ENCODE results near the gene EHBP1.
"Not testable (repeated sequence)": the region's sequence is repeated elsewhere in the genome, so short reads cannot be mapped to it uniquely, and the experiment has no call there.

EHBP1 gene

DNA sequence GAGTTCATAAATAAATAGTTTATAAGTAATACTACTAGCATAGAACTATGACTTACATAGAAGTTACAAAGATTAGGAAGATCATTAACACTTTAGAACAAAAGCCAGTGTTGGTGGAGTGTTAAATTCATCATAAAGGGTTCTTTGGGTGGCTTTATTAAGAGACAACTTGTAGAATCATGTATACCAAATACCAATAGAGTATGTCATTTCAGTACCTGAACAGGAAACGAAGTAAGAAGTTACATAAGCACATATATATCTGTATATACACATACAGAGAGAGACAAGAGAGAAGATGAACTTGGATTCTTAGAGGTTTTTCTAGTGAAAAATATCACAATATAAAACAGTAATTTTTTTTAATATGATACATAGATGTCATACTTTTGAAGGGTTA, 262.7 kb downstream of the EHBP1 start:
- DNase-seq = no peak

DNA sequence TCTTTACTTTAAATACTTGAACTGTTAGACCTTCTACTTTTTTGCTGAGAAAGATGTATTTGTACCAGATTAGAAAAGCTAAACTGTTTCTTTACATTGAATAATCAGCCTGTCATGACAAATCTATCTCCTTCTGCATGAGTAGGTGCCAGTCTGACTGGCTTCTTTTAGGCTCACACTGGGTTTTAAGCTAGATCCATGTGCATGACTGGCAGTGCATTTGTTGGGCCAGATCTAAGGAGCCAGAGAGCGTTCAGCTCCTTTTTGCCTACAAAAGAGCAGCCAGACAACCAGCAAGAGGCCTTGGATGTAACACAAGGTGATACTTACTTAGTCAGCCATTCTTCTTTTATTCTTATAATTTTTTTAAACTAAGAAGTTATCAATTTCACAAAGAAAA, 263.2 kb downstream of the EHBP1 start:
- DNase-seq = no peak

DNA sequence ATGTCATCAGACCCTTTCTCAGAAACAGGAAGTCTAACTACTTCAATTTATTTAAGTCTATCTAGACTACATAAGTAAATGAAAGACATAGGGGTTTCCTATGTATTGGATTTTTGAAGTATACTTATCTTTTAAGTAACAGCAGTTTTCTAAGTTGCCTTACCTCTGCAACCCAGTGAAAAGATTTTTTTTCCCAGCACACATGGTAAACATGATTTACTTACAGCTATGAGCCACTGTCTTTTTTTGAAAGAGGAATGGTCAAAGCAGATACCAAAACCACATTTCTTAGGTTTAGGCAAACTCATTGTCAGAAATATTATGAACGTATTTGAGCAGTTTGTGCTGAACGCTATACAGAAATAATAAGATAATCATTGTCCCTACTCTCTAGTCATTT, 266.4 kb downstream of the EHBP1 start:
- DNase-seq = no peak

GRCh38 chr2:62972601-62973000, 267.1 kb downstream of the EHBP1 start:
- DNase-seq = no peak

GRCh38 chr2:62974999-62975398, 269.5 kb downstream of the EHBP1 start:
- no peak for DNase-seq

DNA sequence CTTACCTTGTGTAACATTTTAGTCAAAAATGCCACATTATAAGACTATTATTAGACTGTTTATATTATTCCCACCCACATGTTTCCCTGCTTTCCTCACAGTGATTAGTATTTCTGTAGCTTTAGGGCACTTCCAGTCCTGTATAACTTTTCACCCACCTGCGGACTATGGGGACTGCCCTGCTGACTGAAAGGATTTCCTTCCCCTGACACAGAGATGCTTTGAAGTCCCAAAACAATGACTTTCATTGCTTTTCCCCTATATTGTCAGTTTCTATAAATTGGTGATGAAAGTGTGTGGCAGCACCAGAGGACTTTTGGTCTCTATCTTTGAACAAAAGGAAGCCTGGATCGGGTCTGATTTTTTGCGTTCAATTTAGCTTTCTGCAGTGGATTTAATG, 286.1 kb downstream of the EHBP1 start:
- DNase-seq = no peak

DNA sequence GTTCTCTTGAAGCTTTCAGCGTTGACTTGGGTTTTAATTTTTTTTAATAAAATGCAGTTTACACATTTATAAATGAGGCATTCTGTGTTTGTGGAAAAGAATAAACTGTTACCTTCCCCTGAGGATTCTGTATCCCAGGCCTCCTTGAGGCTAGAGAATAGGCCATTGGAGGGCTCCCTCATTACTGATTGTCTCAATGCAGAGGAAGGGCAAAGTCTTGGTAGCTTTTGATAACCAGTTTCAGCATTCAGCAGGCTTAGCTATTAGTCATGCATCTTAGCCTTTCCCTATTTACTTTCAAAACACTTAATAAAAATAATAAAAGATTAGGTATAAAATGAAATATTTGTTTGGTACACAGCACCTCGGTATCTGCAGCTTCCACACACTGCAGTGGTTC, 287.0 kb downstream of the EHBP1 start:
- DNase-seq = no peak

DNA sequence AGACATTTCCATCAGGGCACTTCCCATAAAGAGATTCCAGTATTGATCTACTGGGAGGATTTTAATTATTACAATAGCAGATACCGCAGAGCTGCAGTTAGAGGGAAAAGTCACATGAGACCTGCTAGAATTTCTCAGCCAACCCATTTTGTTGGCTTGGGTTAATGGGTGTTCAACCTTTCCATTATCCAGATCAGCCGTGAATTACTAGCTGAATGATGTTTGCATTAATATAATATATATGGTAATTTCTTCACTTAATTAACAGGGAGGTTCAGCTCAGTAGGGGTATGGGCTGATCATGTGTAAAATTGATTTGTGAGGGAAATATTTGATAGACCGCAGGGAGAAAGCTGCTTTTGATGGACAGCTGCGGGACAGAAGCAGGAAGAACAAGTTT, 288.7 kb downstream of the EHBP1 start:
- no peak for DNase-seq

DNA sequence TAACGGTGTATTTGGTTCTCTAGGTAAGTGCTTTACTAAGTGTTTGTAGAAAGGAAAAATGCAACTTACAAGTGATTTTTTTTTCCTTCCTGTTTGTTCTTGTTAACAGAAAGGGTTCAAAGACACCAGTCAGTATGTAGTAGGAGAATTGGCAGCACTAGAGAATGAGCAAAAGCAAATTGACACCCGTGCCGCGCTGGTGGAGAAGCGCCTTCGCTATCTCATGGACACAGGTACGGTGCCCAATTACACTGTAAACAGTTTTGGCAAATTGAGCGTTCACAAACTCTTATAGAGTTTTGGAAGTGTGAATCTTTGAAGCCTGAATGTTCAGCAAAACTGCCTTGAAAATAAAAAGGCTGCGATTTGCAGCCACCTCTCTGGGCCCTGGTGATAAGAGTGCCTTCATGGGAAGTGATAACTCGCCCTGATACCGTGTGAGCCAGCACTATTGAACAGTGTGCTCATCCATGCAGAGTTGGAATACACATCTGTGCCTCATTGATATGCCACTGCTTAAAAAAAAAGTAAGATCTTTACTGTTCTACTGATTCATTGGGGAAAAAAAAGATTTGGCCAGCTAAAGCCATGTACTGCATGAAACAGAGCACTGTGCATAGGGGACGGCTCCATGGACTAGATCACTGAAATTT, 291.1 kb downstream of the EHBP1 start:
- DNase-seq = no peak

DNA sequence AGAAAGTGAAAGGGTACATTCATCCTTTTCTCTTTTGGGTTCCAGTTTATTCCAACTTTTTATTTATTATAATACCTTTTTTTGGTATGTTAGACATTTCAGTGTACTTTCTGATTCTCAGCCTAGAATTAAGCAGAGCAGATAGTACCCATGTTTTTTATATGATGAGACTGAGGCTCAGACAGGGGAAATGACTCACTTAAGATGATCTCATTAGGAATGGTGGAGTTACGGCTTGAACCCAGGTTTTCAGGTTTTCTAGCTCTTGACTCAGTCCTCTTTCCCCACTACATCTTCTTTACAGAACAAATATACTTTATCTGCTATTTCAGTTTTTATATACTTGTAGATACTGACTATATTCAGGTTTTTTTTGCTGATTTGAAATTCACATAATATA, 293.4 kb downstream of the EHBP1 start:
- DNase-seq = no peak

DNA sequence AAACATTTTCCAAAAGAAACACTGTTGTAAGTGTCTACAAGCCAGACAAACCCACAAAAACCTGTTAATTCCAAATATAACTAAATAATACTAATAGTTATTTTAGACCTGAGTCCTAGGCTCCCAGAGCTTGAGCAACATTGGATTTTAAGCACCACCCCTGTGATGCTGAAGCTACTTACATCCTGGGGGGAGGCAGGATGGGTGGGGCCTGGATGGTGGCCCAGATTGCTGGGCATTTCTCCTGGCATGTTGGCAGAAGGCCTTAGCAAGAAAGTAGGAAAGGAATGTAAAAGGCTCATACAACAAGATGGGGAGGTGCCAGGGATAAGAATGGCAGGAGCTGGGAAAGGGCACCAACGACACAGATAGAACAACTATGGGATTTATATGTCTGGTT, 294.4 kb downstream of the EHBP1 start:
- no peak for DNase-seq

GRCh38 chr2:63000801-63001200, 295.3 kb downstream of the EHBP1 start:
- DNase-seq = no peak

GRCh38 chr2:63001576-63001975, 296.1 kb downstream of the EHBP1 start:
- DNase-seq = no peak

- no peak for DNase-seq
These were observed 297.8 kb downstream of the EHBP1 start for GRCh38 chr2:63003351-63003750.

DNA sequence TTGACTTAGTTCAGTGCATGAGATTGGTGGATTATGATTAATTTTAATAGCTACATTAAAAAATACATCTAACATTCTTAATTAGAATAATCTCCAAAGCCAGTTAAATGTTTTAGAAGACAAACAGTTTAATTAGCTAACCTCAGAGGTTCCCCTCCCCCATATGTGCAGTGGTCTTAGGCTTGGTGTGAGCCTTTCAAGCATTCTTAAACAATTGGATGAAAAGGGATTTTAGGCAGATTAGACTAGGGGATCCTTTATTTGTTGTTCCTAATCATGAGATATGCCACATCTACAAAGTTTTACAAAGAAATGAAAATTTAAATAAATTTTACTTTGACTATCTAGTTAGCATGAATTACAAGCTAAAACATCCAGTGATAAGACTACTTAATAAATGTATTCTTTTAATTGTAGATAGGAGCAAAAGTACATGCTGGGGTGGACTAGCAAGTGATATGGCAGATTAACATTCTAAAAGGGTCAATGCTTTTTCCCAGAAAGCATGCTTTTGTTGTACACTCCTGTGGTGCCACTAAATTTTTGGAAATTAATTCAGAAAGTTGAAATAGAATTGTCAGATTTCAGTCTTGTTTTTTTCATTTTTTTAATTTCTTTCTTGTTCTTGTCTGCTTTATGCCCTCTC, 302.4 kb downstream of the EHBP1 start:
- no peak for DNase-seq

DNA sequence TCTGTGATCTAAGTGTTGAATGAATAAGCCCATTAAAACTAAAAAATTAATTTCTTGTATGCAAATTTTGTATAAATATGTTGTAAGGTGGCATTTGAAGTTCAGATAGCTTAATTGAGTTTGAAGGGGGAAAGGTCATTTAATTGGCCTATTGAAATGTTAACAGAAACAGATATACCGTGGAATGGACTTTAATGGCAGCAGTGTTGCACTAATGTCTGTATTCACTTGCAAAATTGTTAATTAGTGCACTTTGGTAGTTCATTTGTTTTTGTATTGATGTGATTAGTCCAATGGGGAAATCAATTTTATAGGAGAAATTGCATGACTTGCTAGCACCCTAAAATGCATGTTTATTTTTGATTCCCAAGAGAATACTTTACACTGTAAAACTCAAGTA, 303.3 kb downstream of the EHBP1 start:
- no peak for DNase-seq

DNA sequence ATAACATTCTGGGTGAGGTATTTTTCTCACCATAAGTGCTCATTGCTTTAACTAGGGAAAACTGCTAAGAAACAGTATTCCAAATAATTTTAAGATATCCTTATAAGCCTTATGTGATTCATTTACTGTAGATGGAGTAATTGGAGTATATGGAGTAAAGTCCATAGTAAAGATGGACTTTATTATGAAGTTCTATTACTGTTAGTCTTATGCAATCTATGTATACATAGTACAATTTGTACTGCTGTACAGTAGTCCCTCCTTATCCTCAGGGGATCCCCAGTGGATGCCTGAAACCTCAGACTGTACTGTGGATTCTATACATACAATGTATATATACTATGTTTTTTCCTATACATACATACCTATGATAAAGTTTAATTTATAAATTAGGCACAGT, 304.0 kb downstream of the EHBP1 start:
- DNase-seq = no peak

GRCh38 chr2:63012541-63012940, 307.0 kb downstream of the EHBP1 start:
- no peak for DNase-seq

- no peak for DNase-seq
These were observed 307.9 kb downstream of the EHBP1 start for GRCh38 chr2:63013438-63013837.

DNA sequence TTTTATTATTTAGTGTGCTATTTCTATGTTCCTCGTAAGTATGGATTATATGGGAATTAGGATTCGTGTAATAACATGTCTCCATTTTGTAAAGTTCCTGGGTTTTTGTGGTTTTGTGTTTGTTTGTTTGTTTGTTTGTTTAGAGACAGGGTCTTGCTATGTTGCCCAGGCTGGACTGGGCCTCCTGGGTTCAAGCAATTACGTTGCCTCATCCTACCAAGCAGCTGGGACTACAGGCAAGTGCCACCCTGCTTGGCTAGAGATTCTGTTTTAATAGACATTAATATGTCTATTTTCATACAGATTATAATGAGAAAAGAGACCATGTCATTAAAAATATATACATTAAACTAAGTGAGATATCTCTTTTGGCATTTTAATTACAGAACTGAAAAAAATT, 309.9 kb downstream of the EHBP1 start:
- no peak for DNase-seq

GRCh38 chr2:63018439-63018838, 312.9 kb downstream of the EHBP1 start:
- DNase-seq = no peak

DNA sequence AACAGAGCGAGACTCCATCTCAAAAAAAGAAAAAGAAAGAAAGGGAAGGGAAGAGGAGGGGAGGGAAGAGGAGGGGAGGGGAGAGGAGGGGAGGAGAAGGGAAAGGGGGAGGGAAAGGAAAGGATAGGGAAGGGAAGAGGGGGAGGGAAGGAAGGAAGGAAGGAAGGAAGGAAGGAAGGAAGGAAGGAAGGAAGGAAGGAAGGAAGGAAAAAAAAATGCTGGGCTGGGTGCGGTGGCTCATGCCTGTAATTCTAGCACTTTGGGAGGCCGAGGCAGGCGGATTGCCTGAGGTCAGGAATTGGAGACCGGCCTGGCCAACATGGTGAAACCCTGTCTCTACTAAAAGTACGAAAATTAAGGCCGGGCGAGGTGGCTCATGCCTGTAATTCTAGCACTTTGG, 314.2 kb downstream of the EHBP1 start:
- not testable (repeated sequence) for DNase-seq

DNA sequence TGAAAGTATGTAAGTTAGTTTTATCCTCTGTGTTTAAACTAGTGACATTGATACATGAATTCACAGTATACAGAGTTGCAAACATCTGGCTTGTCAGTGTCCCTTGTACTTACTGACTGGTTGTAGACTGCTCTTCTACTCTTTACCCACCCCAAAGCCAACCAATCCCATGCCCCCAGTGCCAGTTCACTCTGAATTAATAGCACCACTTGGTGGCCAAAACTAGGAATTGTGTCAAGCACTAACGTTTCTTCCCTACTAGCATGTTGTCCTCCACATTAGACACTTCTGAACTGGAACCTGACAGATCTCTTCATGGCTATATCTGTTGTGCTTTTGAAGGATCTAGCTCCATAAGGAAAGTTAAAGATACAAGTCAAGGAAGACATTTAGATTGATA, 317.9 kb downstream of the EHBP1 start:
- no peak for DNase-seq

DNA sequence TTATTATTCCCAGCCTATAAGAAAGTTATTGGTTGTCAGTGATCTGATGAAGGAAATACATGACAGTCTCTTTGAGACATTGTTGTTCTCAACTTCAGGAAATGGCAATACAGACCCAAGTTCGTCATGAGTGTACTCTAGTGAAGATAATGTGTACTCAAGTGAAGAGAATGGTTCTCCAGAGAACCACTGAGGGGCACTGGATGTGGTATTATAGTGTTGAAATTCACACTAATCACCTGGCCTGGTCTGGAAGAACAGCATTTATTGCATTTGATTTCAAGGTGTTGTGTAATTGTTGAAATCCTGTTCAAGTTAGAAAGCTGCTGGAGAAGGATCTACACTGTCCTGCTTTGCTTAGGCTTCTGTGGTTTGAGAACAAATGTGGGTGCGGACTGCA, 321.7 kb downstream of the EHBP1 start:
- DNase-seq = no peak

- no peak for DNase-seq
These were observed 323.5 kb downstream of the EHBP1 start for GRCh38 chr2:63029058-63029457.

All from activated gamma-delta T cell (primary cell).